ENCODE results near the gene UST. TPM values are rescaled to one million over a fixed set of nuclear protein-coding genes. Genes with fewer than 3 reads are reported as not detected.

Gene UST
- total RNA-seq, 4 donors from 2014 or later: 4.8 to 9.0 (median 7.8) TPM

DNA sequence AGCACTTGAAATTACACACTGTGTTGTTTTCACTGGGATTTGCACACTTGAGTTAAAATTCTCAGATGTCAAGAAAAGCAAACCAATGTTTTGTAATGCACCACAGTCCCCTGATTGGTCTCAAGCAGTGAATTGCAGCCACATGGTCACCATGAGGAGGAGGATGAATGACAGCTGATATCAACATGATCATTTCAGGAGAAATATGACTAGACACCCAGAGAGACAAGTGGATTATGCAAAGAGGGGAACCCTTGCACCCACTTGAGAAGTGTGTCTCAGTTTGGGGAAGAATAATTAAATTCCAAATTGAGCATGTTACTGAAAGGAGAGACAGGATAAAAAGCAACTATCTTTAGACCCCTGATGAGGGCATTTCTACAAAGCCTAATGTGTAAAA lies 69.3 kb downstream of the UST start:
- Histone ChIP-seq H3K36me3 (no peaks in the 10 kb centered on the region), H3K4me1 (no peaks in the 10 kb centered on the region), H3K27me3 (no peaks in the 10 kb centered on the region), H3K4me3 (no peak overlapping the region), H3K9me3 (no peaks in the 10 kb centered on the region), H3K27ac (no peak overlapping the region)
- no peak for TF ChIP-seq EP300 (IDR thresholded peaks at IDR 0.05; ENCODE audit: low read depth)
- in situ Hi-C loops (cut with MboI; ENCODE audit: low pct_ligation_motif_present in 1 of 4, low pct_unique_long_range_greater_than_20kb in 1 of 4, low sequenced_read_pairs in 3 of 4) (no loop called here), intact Hi-C loops (cut with DNase I; ENCODE audit: low total_unique reads) (no loop called here)
- no peak for DNase-seq

DNA sequence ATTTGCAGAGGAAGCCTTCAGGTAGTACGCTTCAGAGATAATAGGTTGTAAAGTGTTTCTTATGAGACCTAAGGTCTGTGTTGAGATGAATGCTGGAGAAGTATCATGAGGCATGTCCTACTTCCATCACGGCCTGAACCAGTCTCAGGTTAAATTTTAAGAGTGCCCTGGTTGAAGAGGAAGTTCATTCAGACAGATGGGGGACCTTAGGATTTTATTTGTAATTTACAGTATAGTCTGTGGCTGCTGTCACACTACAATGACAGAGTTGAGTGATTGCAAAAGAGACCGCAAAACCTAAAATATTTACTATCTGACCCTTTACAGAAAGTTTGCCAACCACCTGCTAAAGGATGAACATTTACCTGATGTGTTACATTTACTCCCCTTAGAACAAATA lies 70.9 kb downstream of the UST start:
- Histone ChIP-seq H3K36me3 (no peaks in the 10 kb centered on the region), H3K9me3 (no peaks in the 10 kb centered on the region), H3K27ac (no peak overlapping the region), H3K4me1 (no peaks in the 10 kb centered on the region), H3K27me3 (no peaks in the 10 kb centered on the region), H3K4me3 (no peak overlapping the region)
- TF ChIP-seq POLR2A (IDR thresholded peaks at IDR 0.05): no peak
- no peak for TF ChIP-seq EP300 (IDR thresholded peaks at IDR 0.05; ENCODE audit: low read depth)
- no peak for TF ChIP-seq POLR2AphosphoS5 (IDR thresholded peaks at IDR 0.05)
- no peak for TF ChIP-seq CTCF (IDR thresholded peaks at IDR 0.05)
- in situ Hi-C loops (cut with MboI; ENCODE audit: low pct_ligation_motif_present in 1 of 4, low pct_unique_long_range_greater_than_20kb in 1 of 4, low sequenced_read_pairs in 3 of 4) (no loop called here), intact Hi-C loops (cut with DNase I; ENCODE audit: low total_unique reads) (no loop called here)
- 85 to 91% methylated on average over 3 of the region's 3 CpGs for WGBS, 2 donors (ENCODE audit: low coverage in 1 of 2)
- DNase-seq: no peak

DNA sequence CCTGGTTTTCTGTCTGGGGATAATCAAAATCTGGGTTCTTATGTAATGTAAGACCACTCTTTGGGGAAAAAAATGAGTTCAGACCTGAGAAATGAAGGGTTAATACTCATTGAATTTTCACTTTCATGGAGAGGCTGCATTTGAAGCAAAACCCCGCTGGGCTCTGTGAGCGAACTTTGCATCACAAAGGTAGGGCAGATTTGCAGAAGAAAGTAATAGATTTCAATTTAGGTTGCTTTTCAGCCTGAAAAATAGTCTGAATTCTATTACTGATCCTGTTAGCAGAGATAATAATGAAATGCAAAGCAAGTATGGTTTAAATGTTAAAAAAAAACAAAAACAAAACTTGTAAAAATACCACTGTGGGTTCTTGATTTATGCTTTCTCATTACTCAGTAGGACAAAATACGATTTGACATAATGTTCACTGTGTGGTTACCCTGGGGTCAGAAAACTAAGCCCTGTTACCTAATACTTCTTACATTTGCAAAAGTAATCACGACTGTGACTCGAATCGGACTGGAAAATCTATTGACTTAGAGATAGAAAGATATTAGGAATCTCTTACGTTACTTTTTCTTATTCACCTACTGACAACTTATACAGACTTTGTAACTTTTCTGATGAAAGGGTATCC lies 72.2 kb downstream of the UST start:
- DNase-seq: no peak
- in situ Hi-C loops (cut with MboI; ENCODE audit: low pct_ligation_motif_present in 1 of 4, low pct_unique_long_range_greater_than_20kb in 1 of 4, low sequenced_read_pairs in 3 of 4): no loop called here
- Histone ChIP-seq H3K4me3 (no peak overlapping the region), H3K4me1 (no peaks in the 10 kb centered on the region), H3K36me3 (no peaks in the 10 kb centered on the region), H3K27ac (no peak overlapping the region), H3K9me3 (no peaks in the 10 kb centered on the region), H3K27me3 (no peaks in the 10 kb centered on the region)
- TF ChIP-seq POLR2A (IDR thresholded peaks at IDR 0.05) (no peak), CTCF (IDR thresholded peaks at IDR 0.05) (no peak), POLR2AphosphoS5 (IDR thresholded peaks at IDR 0.05) (no peak), EP300 (IDR thresholded peaks at IDR 0.05; ENCODE audit: low read depth) (no peak)
- intact Hi-C loops (cut with DNase I; ENCODE audit: low total_unique reads): no loop called here
- WGBS, 2 donors (ENCODE audit: low coverage in 1 of 2): 73 to 75% methylated on average over 7 of the region's 7 CpGs

GRCh38 chr6:148819852-148820251 lies 73.0 kb downstream of the UST start:
- Histone ChIP-seq H3K4me3 (no peak overlapping the region), H3K27ac (no peak overlapping the region), H3K36me3 (no peaks in the 10 kb centered on the region), H3K4me1 (no peaks in the 10 kb centered on the region), H3K9me3 (no peaks in the 10 kb centered on the region), H3K27me3 (no peaks in the 10 kb centered on the region)
- intact Hi-C loops (cut with DNase I; ENCODE audit: low total_unique reads): no loop called here
- WGBS, 2 donors (ENCODE audit: low coverage in 1 of 2): 81 to 86% methylated on average over 5 to 6 of the region's 6 CpGs
- TF ChIP-seq POLR2A (IDR thresholded peaks at IDR 0.05): no peak
- TF ChIP-seq POLR2AphosphoS5 (IDR thresholded peaks at IDR 0.05): no peak
- no peak for TF ChIP-seq CTCF (IDR thresholded peaks at IDR 0.05)
- TF ChIP-seq EP300 (IDR thresholded peaks at IDR 0.05; ENCODE audit: low read depth): no peak
- no peak for DNase-seq
- in situ Hi-C loops (cut with MboI; ENCODE audit: low pct_ligation_motif_present in 1 of 4, low pct_unique_long_range_greater_than_20kb in 1 of 4, low sequenced_read_pairs in 3 of 4): no loop called here

- Histone ChIP-seq H3K36me3 (no peaks in the 10 kb centered on the region), H3K27ac (no peak overlapping the region), H3K4me3 (no peak overlapping the region), H3K4me1 (no peaks in the 10 kb centered on the region), H3K9me3 (no peaks in the 10 kb centered on the region), H3K27me3 (no peaks in the 10 kb centered on the region)
- in situ Hi-C loops (cut with MboI; ENCODE audit: low pct_ligation_motif_present in 1 of 4, low pct_unique_long_range_greater_than_20kb in 1 of 4, low sequenced_read_pairs in 3 of 4): no loop called here
- TF ChIP-seq CTCF (IDR thresholded peaks at IDR 0.05): no peak
- TF ChIP-seq POLR2AphosphoS5 (IDR thresholded peaks at IDR 0.05): no peak
- TF ChIP-seq POLR2A (IDR thresholded peaks at IDR 0.05): no peak
- no peak for TF ChIP-seq EP300 (IDR thresholded peaks at IDR 0.05; ENCODE audit: low read depth)
- intact Hi-C loops (cut with DNase I; ENCODE audit: low total_unique reads): no loop called here
- DNase-seq: no peak
Measured at GRCh38 chr6:148822819-148823218, 76.0 kb downstream of the UST start.
